ENCODE results near the gene UBR3.
"Not testable (repeated sequence)": the region's sequence is repeated elsewhere in the genome, so short reads cannot be mapped to it uniquely, and the experiment has no call there.

UBR3 gene

DNA sequence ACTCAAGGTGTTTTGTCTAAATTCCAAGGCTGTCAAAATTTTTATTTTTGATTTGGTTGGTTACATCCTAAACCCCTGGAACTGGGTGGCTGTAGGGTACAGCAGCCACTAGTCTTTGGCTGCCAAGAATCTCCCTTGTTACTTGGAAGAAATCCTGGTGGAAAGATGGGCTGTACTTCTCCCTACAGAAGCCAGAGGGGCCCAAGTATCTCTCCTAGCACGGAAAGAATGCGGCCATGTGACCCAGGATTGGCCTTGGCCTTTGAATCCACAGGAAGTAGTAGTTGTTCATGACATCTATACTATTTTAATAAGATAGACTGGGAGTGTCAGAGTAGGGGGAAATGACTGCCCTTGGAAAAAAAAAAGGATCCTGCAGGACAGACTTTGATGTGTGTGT lies 296.3 kb downstream of the UBR3 start:
- H3K27me3 ChIP-seq (replicated peaks; ENCODE audit: control insufficient read depth, insufficient read depth, low read length), result no peaks in the 10 kb centered on the region
- TF ChIP-seq, protein P1, sequence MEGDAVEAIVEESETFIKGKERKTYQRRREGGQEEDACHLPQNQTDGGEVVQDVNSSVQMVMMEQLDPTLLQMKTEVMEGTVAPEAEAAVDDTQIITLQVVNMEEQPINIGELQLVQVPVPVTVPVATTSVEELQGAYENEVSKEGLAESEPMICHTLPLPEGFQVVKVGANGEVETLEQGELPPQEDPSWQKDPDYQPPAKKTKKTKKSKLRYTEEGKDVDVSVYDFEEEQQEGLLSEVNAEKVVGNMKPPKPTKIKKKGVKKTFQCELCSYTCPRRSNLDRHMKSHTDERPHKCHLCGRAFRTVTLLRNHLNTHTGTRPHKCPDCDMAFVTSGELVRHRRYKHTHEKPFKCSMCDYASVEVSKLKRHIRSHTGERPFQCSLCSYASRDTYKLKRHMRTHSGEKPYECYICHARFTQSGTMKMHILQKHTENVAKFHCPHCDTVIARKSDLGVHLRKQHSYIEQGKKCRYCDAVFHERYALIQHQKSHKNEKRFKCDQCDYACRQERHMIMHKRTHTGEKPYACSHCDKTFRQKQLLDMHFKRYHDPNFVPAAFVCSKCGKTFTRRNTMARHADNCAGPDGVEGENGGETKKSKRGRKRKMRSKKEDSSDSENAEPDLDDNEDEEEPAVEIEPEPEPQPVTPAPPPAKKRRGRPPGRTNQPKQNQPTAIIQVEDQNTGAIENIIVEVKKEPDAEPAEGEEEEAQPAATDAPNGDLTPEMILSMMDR (IDR thresholded peaks at IDR 0.05; ENCODE audit: insufficient read depth, low read length, poor library complexity, severe bottlenecking), result no peak
- DNase-seq (ENCODE audit: extremely low read depth, insufficient read length), result no peak
- no peak overlapping the region for H3K4me3 ChIP-seq (replicated peaks; ENCODE audit: low read depth, low read length)
- no peaks in the 10 kb centered on the region for H3K36me3 ChIP-seq (ENCODE audit: control insufficient read depth, insufficient read depth, low read length)

DNA sequence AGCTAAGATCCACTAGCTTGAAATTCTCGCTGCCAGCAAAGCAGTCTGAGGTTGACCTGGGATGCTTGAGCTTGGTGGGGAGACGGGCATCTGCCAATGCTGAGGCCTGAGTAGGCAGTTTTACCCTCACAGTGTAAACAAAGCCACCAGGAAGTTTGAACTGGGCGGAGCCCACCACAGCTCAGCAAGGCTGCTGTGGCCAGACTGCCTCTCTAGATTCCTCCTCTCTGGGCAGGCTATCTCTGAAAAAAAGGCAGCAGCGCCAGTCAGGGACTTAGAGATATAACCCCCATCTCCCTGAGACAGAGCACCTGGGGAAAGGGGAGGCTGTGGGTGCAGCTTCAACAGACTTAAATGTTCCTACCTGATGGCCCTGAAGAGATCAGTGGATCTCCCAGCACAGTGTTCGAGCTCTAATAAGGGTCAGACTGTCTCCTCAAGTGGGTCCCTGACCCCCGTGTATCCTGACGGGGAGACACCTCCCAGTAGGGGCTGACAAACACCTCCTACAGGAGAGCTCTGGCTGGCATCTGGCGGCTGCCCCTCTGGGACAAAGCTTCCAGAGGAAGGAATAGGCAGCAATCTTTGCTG lies 299.0 kb downstream of the UBR3 start:
- DNase-seq (ENCODE audit: extremely low read depth, insufficient read length); H3K4me3 ChIP-seq (replicated peaks; ENCODE audit: low read depth, low read length); H3K36me3 ChIP-seq (ENCODE audit: control insufficient read depth, insufficient read depth, low read length); H3K27me3 ChIP-seq (replicated peaks; ENCODE audit: control insufficient read depth, insufficient read depth, low read length): not testable (repeated sequence)

Measured in GM06990 (cell line).